Erythroblast (primary cell): ENCODE measurements around the gene CCDC86.

ENCODE experiments used
- GATA1 ChIP-seq: IDR thresholded peaks from 2 replicates; pipeline ENCODE4 v1.6.1; 2011; ENCODE audit warnings: low read depth, mild to moderate bottlenecking, control low read depth, low read length, moderate library complexity
- POLR2A ChIP-seq: IDR thresholded peaks from 2 replicates; pipeline ENCODE4 v1.6.1; 2011; ENCODE audit warnings: mild to moderate bottlenecking, low read length

- TF ChIP-seq POLR2A (no peak), GATA1 (no peak)
Observed at GRCh38 chr11:60825118-60825517, 16.8 kb upstream of the CCDC86 start.
